A673 (cell line): Measurements from ENCODE around the gene ASNSD1.

Experiments
- CTCF ChIP-seq: fragments of 300-800, 200-600 bp; sonication (generic); conservative IDR thresholded peaks from 2 replicates; pipeline ENCODE4 v1.5.1; 2017; ENCODE audit warnings: low read depth, mild to moderate bottlenecking, antibody characterized with exemption, low read length, moderate library complexity, mixed read lengths
- EZH2 ChIP-seq: fragments of 200-600 bp; sonication (generic); IDR thresholded peaks from 2 replicates; pipeline ENCODE4 v1.6.1; 2017; ENCODE audit warnings: borderline replicate concordance, low read depth, mild to moderate bottlenecking, mixed read lengths, antibody characterized with exemption, low read length; ENCODE audit not compliant: poor library complexity, severe bottlenecking

GRCh38 chr2:189635353-189635752 is 25.9 kb upstream of the ASNSD1 start:
- TF ChIP-seq CTCF (no peak), EZH2 (no peak)
